ENCODE data around the gene CCDC185. TPM values are rescaled to one million over a fixed set of nuclear protein-coding genes. Genes with fewer than 3 reads are reported as not detected.

CCDC185 gene
- total and polyA plus RNA-seq, 10 of the 15 experiments (the other 5 are each of a cell fraction or from before 2014, with no cell fraction given): not detected

- ChIA-PET SMC1A (ENCODE audit: uncharacterized antibody, unreplicated experiment) (no interaction called here), RAD21 (ENCODE audit: unreplicated experiment) (no interaction called here), CTCF (interaction anchor here (0.8 to 1.5 kb wide), 3 partner anchors 13 to 205 kb away, joined by 3 to 4 read pairs (median 3); no protein-coding TSS in a partner anchor), POLR2A (no interaction called here)
- intact Hi-C loops (cut with micrococcal nuclease; ENCODE audit: unreplicated experiment): no loop called here
- in situ Hi-C loops (cut with MboI): no loop called here
- no peak for ATAC-seq
- no peaks in the 10 kb centered on the region for H3K27me3 ChIP-seq (replicated peaks in 1 of 2; ENCODE audit: control insufficient read depth in 2 of 2, insufficient read depth in 2 of 2, low read length in 1 of 2)
- no peaks in the 10 kb centered on the region for H3K36me3 ChIP-seq (ENCODE audit: control insufficient read depth in 2 of 2, insufficient read depth in 2 of 2, low read length in 1 of 2)
- no peak overlapping the region for H3K4me3 ChIP-seq
- FAIRE-seq: no peak
- H3K4me1 ChIP-seq (ENCODE audit: control insufficient read depth, insufficient read depth, low read length): no peaks in the 10 kb centered on the region
- no peak overlapping the region for H3K4me2 ChIP-seq (ENCODE audit: control insufficient read depth, insufficient read depth)
- WGBS (ENCODE audit: insufficient coverage, insufficient replicate concordance, low lambda C conversion rate, missing lambda C conversion rate): 36% methylated on average over 4 of the region's 4 CpGs
- TF ChIP-seq CEBPZ (IDR thresholded peaks at IDR 0.05; ENCODE audit: low read depth, low read length) (no peak), ZBED1 (IDR thresholded peaks at IDR 0.05; ENCODE audit: borderline replicate concordance) (no peak), ZNF217 (IDR thresholded peaks at IDR 0.05) (no peak), ELK1 (IDR thresholded peaks at IDR 0.05; ENCODE audit: low read depth, low read length) (no peak), E2F8 (IDR thresholded peaks at IDR 0.05; ENCODE audit: low read depth, partially characterized antibody) (no peak), ZBTB4 (CRISPR knock-in tag; IDR thresholded peaks at IDR 0.05) (no peak)
- no peaks in the 10 kb centered on the region for H3K9me3 ChIP-seq (replicated peaks; ENCODE audit: control insufficient read depth, insufficient read depth, low read length)
- no peak overlapping the region for H3K9ac ChIP-seq (ENCODE audit: control insufficient read depth, insufficient read depth, low read length)
- H4K20me1 ChIP-seq (ENCODE audit: control insufficient read depth, insufficient read depth): no peaks in the 10 kb centered on the region
- no peak overlapping the region for H2AFZ ChIP-seq (ENCODE audit: control insufficient read depth, low read depth, low read length)
- no peak for DNase-seq (ENCODE audit: low read depth, low spot score)
- no peak overlapping the region for H3K27ac ChIP-seq (ENCODE audit: control insufficient read depth, insufficient read depth)
- BruUV-seq (replicated peaks): no TSS peak
- no peaks in the 10 kb centered on the region for H3K79me2 ChIP-seq (ENCODE audit: control insufficient read depth, insufficient read depth, low read length)
Observed at GRCh38 chr1:223345720-223346119, 47.5 kb upstream of the CCDC185 start.
